COLO829 (cell line): ENCODE measurements around the gene CREB3L2.
"Not testable (repeated sequence)": the region's sequence is repeated elsewhere in the genome, so short reads cannot be mapped to it uniquely, and the experiment has no call there.

ENCODE experiments used
- DNase-seq: peaks from one replicate; pipeline ENCODE4 v3.0.0; 2012; ENCODE audit warnings: low spot score

The CREB3L2 gene

DNA sequence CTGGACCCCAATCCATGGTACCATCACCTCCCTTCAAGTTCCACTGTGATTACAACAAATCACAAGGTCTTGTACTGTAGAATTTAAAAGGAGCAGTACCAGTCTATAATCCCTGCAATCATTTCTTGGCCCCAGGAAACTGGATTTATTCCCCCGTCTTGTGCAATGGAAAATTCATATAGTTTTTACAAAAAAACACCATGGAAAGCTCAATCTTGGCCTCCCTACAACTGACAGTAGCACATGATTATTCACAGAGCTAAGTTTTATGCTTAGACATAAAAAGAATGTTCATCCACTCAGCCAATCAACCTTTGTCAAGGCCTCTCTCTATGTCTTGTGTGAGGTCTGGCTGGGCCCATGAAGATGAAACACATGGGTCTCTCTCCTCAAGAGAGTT, 165.3 kb downstream of the CREB3L2 start:
- DNase-seq = no peak

DNA sequence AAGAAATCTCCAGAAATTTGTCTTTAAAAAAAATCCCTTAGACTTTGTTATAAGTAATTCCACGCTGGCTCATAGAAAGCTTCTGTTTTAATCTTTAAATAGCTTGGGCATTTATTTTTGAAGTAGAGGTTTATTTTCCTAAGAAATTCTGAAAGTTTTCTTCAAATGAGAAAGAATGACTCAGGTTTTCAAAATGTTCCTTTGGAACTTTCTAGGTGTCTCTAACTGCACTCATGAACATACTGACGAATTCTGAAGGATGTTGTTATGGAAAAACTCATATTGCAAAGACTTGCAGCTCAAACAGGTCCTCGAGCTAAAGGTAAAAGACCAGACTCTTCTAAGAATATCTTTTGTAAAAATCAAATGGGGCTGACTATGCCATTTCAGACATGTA, 165.8 kb downstream of the CREB3L2 start:
- DNase-seq = no peak

DNA sequence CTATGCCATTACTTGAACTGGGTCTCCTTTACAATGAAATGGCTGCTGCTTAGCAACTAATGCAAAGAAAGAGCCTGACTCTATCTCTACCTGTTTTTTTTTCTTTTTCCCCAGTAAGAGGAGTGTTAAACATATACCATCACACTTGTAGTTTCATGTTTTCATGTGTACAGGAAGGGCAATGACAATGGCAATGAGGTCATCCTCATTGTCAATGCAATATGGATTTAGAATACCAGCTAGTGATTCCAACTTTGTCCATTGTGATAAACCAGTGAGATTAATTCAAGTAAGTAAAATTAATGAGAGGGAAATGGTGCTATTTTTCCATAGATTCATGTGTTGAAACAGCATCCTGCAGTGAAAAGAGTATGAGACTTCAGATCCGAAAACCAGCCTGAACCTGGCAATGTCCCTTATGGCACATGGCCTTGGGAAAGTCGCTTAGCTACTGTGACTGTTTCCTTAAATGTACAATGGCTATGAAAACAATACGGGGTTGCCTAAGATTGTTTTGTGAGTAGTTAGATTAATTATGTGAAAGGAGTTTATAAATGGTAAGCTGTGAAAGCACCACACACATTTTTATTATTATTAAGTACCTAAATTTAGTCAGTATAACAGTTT, 166.3 kb downstream of the CREB3L2 start:
- DNase-seq = no peak

DNA sequence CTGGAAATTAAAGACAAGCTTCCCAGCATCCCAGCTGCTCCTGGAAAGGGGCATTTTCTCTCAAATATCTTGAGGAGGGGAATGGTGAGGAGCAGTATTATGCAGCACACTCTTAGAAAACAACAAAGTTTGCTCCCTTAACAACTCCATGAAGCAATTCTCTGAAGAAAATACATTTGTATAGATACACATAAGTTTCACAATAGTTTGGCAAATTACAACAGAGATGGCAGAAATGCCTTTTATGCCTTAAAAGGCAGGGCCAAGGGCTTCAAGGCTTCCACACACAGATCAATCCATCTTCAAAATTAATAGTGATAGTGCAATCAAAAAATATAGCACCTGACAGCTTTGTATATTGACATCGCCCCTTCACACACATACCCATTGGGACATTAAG, 167.3 kb downstream of the CREB3L2 start:
- no peak for DNase-seq

DNA sequence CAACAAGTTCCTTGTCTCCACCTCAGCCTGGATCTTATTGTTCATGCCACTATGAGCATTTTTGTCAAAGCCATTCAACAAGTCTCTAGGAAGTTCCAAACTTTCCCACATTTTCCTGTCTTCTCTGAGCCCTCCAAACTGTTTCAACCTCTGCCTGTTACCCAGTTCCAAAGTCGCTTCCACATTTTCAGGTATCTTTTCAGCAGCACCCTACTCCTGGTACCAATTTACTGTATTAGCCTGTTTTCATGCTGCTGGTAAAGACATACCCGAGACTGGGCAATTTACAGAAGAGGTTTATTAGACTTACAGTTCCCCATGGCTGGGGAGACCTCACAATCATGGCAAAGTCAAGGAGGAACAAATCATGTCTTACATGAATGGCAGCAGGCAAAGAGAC, 168.9 kb downstream of the CREB3L2 start:
- DNase-seq = not testable (repeated sequence)

DNA sequence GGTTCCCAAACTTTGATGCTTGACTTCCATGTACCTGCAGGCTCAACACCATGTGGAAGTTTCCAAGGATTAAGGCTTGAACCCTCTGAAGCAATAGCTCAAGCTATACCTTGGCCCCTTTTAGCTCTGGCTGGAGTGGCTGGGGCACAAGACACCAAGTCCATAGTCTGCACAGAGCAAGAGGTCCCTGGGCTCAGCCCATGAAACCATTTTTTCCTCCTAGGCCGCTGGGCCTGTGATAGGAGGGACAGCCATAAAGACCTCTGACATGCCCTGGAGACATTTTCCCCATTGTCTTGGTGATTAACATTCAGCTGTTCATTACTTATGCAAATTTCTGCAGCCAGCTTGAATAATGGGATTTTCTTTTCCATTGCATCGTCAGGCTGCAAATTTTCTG, 169.5 kb downstream of the CREB3L2 start:
- no peak for DNase-seq

DNA sequence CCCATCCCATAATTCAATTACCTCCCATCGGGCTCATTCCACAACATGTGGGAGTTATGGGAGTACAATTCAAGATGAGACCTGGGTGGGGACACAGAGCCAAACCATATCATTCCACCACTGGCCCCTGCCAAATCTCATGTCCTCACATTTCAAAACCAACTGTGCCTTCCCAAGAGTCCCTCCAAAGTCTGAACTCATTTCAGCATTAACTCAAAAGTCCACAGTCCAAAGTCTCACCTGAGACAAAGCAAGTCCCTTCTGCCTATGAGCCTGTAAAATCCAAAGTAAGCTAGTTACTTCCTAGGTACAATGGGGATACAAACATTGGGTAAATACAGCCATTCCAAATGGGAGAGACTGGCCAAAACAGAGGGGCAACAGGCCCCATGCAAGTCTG, 170.3 kb downstream of the CREB3L2 start:
- DNase-seq = not testable (repeated sequence)

DNA sequence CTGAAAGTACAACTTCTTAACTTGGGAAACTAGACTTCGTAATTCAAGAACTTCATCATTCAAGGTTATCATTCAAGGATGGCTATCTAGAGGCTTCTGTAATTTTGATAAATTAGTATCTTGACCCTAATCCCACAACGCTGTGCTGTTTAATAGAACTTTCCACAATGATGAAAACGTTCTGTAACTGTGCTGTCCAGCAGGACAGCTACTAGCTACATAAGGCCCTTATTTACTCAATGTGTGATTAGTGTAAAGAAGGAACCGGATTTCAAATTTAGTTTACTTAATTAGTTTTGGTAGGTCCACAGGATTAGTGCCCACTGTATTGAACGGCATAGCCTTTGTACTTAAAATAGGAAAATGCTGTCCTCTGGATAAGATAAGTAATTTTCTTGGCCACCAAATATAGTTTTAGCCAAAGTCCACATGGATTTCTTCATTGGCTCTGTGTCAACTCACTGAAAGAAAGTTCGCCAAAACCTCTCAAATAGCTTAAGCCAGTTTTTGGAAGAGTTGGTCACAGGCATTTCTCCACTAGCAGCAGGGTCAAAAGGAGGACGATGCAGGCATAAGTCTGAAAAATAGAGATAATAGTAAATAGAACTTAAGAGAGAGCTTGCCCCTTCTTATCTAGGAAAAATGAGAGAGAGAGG, 172.4 kb downstream of the CREB3L2 start:
- no peak for DNase-seq

DNA sequence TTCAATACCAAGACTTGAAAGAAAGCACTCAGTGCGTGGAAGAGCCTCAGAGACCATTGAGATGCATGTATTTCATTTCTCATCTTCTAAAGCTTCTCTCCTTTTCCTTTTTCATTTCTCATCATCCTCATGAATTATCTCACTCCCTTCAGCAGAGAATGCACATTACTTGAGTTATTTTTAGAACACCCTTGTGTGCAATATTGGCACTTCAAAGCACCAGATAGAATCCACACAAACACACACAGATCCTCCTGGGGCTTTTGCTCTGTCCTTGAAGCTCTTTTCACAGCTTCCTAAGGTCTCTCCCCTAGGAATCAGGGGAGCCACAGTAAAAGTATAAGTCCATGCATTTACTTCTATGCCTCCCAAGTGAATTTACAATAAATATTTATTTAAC, 173.4 kb downstream of the CREB3L2 start:
- DNase-seq = no peak

DNA sequence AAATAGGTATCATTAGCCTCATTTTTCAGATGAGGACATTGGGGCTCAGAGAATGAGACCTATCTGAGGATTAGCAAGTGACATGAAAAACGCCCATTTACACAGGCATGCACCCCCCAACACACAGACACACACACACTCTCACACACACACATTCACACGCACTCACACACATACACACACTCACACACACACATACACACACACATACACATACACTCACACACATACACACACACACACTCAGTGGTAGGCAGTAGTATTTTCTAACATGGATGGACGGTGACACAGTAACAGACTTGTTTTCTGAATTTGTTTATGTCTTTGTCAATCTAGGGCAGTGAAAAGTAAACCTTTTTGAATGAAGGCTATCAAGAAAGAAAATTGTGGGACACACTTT, 176.4 kb downstream of the CREB3L2 start:
- no peak for DNase-seq
